Germinal center (tissue), 1 donor: ENCODE data around the gene MAP2K2.
"Not testable (repeated sequence)": the region's sequence is repeated elsewhere in the genome, so short reads cannot be mapped to it uniquely, and the experiment has no call there.

Experiments
- DNase-seq: peaks from one replicate; pipeline ENCODE4 v3.0.0; 2012; ENCODE audit warnings: mixed read lengths, low spot score

The MAP2K2 gene

GRCh38 chr19:4130744-4131438, 7.0 kb upstream of the MAP2K2 start:
- DNase-seq, result no peak

- DNase-seq, result not testable (repeated sequence)
Observed at GRCh38 chr19:4129050-4129449, 5.1 kb upstream of the MAP2K2 start.

DNA sequence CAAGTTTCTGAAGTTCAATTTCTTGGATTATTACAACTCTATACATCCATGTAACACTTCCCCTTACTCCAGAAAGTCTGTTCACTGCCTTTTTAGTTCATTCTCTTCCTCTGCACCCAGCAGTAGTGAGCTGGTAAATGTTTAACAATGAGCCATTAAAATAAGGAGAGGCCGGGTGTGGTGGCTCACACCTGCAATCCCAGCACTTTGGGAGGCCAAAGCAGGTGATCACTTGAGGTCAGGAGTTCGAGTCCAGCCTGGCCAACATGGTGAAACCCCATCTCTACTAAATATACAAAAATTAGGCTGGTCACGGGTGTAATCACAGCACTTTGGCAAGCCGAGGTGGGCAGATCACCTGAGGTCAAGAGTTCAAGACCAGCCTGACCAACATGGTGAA, 3.4 kb upstream of the MAP2K2 start:
- DNase-seq, result not testable (repeated sequence)

DNA sequence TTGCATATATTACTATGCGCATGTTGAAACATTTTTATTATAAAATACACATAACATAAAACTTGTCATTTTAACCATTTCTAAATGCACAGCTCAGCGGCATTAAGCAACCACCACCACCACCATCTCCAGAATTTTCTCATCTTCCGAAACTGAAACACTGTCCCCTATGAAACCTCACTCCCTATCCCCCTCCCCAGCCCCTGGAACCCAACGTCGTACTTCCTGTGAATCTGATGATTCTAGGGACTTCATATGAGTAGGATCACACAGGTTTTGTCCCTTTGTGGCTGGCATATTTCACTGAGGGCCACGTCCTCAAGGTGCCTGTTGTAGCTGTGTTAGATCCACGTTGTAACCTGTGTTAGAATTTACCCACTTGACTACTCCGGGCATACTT, 716 bp upstream of the MAP2K2 start:
- no peak for DNase-seq

DNA sequence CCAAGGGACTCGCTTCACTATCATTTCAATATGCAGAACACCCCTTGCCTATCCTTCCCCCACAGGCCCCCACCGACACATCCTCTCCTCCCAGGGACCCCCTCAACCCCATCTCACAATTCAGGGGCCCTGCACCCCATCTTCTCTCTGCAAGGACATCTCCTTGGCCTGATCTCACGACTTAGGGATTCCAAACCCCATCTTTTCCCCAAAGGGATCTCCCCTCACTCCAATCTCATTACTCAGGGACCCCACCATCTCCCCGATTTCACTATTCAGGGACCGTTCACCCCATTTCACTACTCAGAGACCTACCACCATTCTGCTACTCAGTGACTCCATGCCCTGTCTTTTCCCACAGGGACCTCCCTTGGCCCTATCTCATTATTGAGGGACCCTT, 1.4 kb downstream of the MAP2K2 start:
- DNase-seq, result no peak

GRCh38 chr19:4121815-4122214, 2.1 kb downstream of the MAP2K2 start:
- no peak for DNase-seq

DNA sequence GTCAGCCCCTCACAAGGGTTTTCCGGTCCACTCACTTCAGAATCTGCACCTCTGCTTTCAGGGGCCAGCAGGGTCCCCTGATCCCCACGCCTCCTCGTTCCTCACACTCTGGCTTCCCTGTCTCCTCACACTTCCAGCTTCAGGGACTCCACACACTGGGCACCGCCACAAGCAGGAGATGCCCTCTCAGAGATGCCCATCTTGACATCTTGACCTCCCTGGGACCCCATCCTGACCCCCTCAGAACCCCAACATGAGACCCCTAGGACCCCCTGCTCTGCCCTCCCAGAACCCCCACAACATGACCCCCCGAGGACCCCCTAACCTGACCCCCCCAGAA, 2.7 kb downstream of the MAP2K2 start:
- no peak for DNase-seq

- DNase-seq, result no peak
Observed at GRCh38 chr19:4120559-4121272, 3.2 kb downstream of the MAP2K2 start.

- DNase-seq, result no peak
Observed at GRCh38 chr19:4119763-4120162, 4.2 kb downstream of the MAP2K2 start.

- no peak for DNase-seq
Observed at GRCh38 chr19:4115818-4116385, 8.0 kb downstream of the MAP2K2 start.

- DNase-seq, result peak; percentile 71
Observed at GRCh38 chr19:4115050-4115817, 8.7 kb downstream of the MAP2K2 start.

DNA sequence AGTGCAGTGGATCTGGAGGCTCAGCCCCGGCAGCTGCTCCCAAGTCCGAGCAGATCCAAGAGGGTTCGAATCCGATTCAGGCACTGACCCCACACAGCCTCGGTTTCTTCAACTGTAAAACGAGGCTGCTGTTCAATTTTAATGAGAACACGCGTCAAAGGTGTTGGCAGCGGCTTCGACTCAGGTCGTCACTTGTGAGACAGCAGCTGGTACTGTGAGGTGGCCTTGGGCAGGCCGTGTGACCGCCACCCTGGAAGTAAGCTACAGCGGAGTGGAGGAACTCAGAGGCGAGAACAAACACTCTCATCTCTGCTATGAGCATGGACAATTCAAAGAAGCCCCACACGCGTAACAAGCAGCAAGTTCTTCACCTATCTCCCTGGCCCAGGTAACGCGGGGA, 9.7 kb downstream of the MAP2K2 start:
- no peak for DNase-seq

- no peak for DNase-seq
Observed at GRCh38 chr19:4113398-4114088, 10.4 kb downstream of the MAP2K2 start.

DNA sequence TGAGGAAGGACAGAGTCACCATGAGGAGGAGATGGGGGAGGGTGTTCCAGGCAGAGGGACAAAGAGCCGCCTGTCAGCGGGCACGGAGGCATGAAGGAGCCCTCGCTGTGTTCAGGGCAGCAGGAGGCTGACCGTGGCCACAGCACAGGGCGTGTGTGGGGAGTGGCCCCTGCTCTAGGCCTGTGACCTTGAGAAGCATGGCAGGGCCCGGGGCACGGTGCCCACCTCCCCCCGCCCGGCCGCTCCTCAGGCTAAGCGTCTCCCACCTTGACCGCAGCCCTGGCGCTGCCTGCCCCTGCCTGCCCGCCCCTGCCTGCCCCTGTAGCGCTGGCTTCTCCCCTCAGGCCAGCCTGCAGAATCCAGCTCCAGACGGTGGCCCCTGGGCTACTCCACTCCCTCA, 11.6 kb downstream of the MAP2K2 start:
- DNase-seq, result no peak

DNA sequence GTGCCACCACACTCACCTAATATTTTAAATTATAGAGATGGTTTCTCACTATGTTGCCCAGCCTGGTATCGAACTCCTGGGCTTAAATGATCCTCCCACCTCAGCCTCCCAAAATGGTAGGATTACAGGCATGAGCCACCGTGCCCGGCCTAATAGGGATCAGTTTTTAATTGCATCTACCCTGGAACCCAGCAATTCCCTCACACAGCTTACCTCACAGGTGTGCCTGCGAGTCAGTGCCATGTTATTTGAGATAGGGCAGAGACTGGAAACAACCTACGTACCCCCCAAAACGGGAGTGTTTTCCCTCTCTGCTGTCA, 14.3 kb downstream of the MAP2K2 start:
- DNase-seq, result no peak

GRCh38 chr19:4108767-4109625, 14.9 kb downstream of the MAP2K2 start:
- peak; percentile 72 for DNase-seq

DNA sequence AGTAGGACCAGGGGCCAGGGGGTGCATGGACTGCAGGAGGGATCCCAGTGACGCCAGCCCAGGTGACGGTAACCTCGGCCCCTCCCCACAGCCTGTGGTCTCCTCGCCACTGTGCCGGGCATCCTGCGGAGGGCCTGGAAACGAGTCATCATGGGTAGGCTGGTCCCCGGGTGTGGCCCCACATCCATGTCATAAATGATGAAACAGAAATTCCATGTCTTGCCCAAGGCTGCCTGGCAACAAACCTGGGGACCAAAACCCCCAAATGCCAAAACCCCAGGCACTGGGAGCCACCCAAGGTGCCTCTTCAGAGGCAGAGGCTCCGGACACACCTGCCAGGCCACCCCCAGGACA, 20.9 kb downstream of the MAP2K2 start:
- DNase-seq, result no peak

- no peak for DNase-seq
Observed at GRCh38 chr19:4102339-4103079, 21.4 kb downstream of the MAP2K2 start.

- DNase-seq, result no peak
Observed at GRCh38 chr19:4101496-4101770, 22.5 kb downstream of the MAP2K2 start.

DNA sequence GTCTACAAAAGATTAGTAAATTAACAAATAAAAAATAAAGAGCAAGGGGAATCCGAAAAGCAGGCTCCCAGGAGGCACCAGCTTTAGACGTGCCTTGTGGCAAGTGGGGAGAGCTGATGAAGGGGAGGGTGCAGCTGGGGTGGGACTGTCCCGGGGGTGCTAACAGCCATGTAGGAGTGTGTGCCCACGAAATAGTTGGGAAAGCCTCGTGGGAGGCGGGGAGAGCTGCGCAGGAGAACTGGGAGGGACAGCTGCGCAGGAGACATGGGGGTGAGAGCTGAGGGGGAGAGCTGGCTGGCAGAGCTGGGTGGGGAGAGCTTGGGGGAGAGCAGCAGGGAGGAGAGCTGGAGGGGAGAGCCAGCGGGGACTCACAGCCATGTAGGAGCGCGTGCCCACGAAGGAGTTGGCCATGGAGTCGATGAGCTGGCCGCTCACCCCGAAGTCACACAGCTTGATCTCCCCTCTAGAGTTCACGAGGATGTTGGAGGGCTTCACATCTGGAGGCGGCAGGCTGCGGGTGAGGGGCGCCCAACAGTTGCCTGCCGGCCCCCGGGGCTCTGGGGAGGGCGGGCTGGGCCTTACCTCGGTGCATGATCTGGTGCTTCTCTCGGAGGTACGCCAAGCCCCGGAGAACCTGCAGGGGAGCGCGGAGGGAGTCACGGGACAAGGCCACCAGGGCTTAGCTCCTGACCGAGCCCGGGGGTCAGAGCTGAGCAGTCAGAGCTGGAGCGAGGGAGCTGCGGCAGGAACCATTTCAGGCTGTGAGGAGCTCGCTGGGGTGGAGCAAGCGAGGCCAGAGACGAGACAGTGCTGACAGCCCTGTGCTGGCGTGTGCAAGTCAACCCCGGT, 23.1 kb downstream of the MAP2K2 start:
- DNase-seq, result no peak
